IMR-90 (cell line): ENCODE data around the gene CFAP92.

Experiments
- BHLHE40 ChIP-seq: fragments of 150-350 bp; IDR thresholded peaks from 2 replicates; pipeline ENCODE4 v1.6.1; 2016; ENCODE audit warnings: mild to moderate bottlenecking, low read depth, low read length
- CEBPB ChIP-seq: IDR thresholded peaks from 2 replicates; pipeline ENCODE4 v1.6.1; 2012; ENCODE audit warnings: low read depth, low read length, improper control_type of control experiment
- CHD1 ChIP-seq: IDR thresholded peaks from 2 replicates; pipeline ENCODE4 v1.6.1; 2012; ENCODE audit warnings: low read depth, low read length, improper control_type of control experiment
- CTCF ChIP-seq: conservative IDR thresholded peaks from 2 replicates; pipeline ENCODE4 v1.5.1; 2012; ENCODE audit warnings: mild to moderate bottlenecking, low read depth, low read length, improper control_type of control experiment
- ELK1 ChIP-seq: fragments of 150-350 bp; IDR thresholded peaks from 2 replicates; pipeline ENCODE4 v1.6.1; 2016; ENCODE audit warnings: low read depth, mild to moderate bottlenecking, low read length, moderate library complexity, borderline replicate concordance
- FOS ChIP-seq: fragments of 150-350 bp; IDR thresholded peaks from 2 replicates; pipeline ENCODE4 v1.6.1; 2016; ENCODE audit warnings: low read depth, low read length
- MAZ ChIP-seq: IDR thresholded peaks from 2 replicates; pipeline ENCODE4 v1.6.1; 2012; ENCODE audit warnings: low read depth, mild to moderate bottlenecking, low read length, improper control_type of control experiment, moderate library complexity, borderline replicate concordance
- NFE2L2 ChIP-seq: fragments of 150-350 bp; IDR thresholded peaks from 2 replicates; pipeline ENCODE4 v1.6.1; 2016; ENCODE audit warnings: low read depth, mild to moderate bottlenecking, low read length
- POLR2A ChIP-seq: IDR thresholded peaks from 2 replicates; pipeline ENCODE4 v1.6.1; 2012; ENCODE audit warnings: mild to moderate bottlenecking, low read depth, low read length
- RAD21 ChIP-seq: IDR thresholded peaks from 2 replicates; pipeline ENCODE4 v1.6.1; 2012; ENCODE audit warnings: low read length, improper control_type of control experiment
- RCOR1 ChIP-seq: IDR thresholded peaks from 2 replicates; pipeline ENCODE4 v1.6.1; 2012; ENCODE audit warnings: mild to moderate bottlenecking, low read length, improper control_type of control experiment; ENCODE audit not compliant: insufficient replicate concordance
- RFX5 ChIP-seq: IDR thresholded peaks from 2 replicates; pipeline ENCODE4 v1.8.0; 2012; ENCODE audit warnings: low read depth, mild to moderate bottlenecking, low read length, moderate library complexity
- USF2 ChIP-seq: fragments of 150-350 bp; IDR thresholded peaks from 2 replicates; pipeline ENCODE4 v1.6.1; 2017; ENCODE audit warnings: mild to moderate bottlenecking, antibody characterized with exemption, low read length, low read depth

GRCh38 chr3:129020691-129021090 lies 26.8 kb upstream of the CFAP92 start:
- no peak for TF ChIP-seq CTCF
- TF ChIP-seq RFX5: no peak
- TF ChIP-seq POLR2A: no peak
- TF ChIP-seq RCOR1: no peak
- TF ChIP-seq USF2: no peak
- no peak for TF ChIP-seq CEBPB
- TF ChIP-seq FOS: no peak
- no peak for TF ChIP-seq CHD1
- TF ChIP-seq ELK1: no peak
- no peak for TF ChIP-seq MAZ
- TF ChIP-seq NFE2L2: no peak
- TF ChIP-seq RAD21: no peak
- no peak for TF ChIP-seq BHLHE40
